Prostate gland (tissue), 2 donors: Measurements from ENCODE around the gene IPO11.

Experiments
- CTCF ChIP-seq, 4 experiments: fragments of 200-600 bp in 2 of 4; fragments of 450-650 bp in 2 of 4; sonication (generic) in 2 of 4; IDR thresholded peaks; 1 replicate in 3 of 4; 2 replicates in 1 of 4; pipeline ENCODE4 v1.5.1; 2016 to 2019; ENCODE audit warnings: antibody characterized with exemption in 4 of 4, mild to moderate bottlenecking in 2 of 4, moderate library complexity in 2 of 4
- POLR2A ChIP-seq: fragments of 450-650 bp; IDR thresholded peaks from one replicate; pipeline ENCODE4 v1.6.1; 2016; ENCODE audit warnings: antibody characterized with exemption, mild to moderate bottlenecking
- POLR2AphosphoS5 ChIP-seq: sonication (generic); formaldehyde crosslinking; IDR thresholded peaks from one replicate; pipeline ENCODE4 v1.6.1; 2017; ENCODE audit warnings: antibody characterized with exemption

GRCh38 chr5:62564101-62564500, 151.5 kb downstream of the IPO11 start:
- TF ChIP-seq POLR2A (no peak), CTCF (IDR thresholded peaks at IDR 0.05) (no peak), POLR2AphosphoS5 (no peak)
